Retina (tissue), 1 donor: Measurements from ENCODE around the gene GMPPA.

Source experiments
- DNase-seq: peaks from one replicate; pipeline ENCODE4 v3.0.0-alpha.2; 2016

The GMPPA gene

GRCh38 chr2:219540784-219541504, 42.3 kb downstream of the GMPPA start:
- no peak for DNase-seq

DNA sequence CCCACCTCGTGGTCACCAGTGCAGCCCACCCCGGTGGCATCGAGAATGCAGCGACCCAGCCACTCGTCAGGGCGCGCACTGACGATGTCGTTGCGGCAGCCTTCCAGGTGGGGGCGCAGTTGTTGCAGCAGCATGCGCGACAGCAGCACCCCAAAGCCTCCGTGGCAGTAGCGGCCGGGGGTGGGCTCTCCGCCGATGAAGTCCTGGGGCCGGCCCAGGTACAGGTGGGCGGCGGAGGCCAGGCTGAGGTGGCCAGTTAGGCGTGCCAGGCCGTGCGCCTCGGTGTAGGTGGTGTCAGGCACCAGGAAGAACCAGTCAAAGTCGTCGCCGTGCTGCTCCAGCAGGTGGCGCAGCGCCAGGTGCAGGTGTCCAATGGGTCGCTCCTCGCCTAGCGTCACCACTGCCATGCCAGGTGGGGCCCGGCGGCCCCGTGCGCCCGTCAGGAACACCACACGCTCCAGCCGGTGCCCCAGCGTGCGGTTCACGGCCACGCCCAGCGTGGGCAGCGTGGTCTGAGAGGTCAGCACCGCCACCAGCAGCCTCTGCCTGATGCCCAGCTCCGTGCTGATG, 43.0 kb downstream of the GMPPA start:
- peak; percentile 94 for DNase-seq

- no peak for DNase-seq
Measured at GRCh38 chr2:219542931-219543595, 44.4 kb downstream of the GMPPA start.

DNA sequence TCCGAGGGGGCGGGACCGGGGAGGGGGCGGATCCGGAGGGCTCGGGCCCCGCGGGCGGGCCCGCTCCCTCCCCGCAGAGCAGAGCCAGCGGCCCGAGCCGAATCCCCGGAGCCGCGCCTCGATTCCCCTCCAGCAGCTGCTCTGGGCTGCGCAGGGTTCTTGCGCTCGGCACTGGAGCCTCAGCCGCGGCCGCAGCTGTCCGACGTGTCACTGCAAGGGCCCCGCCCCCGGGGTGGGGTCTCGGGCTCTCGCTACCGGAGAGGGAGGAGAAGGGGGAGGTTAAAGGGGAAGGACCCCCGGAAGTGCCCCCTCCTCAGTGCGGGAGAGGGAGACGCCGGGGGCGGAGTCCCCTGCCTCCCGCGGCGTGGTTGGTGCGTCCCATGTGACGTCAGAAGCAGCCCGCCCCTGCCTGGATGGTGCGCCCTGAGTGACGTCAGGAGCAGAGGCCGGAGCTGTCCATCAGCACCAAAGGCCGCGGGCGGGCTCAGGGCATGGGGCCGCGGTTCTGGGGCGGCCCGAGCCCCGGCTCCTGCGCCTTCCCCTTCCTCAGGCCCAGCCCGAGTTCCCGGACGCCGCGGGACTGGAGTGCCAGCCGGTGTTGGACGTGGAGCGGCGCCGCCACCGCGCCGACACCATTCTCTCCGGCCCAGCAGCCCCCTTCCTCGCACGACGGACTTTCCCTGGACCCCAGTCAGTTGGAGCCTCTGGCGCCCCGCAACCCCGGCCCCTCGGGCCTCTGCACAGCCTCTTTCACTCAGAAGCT, 45.1 kb downstream of the GMPPA start, which contains the start of the genes CHPF and TMEM198:
Gene CHPF, minus strand, starts transcription at position 214 of the 763 bp plus-strand sequence. CDS start 271 bp downstream, outside the sequence.
Gene TMEM198, plus strand, starts transcription at position 433 of the 763 bp plus-strand sequence. CDS start 700 bp downstream, outside the sequence.
- peak; percentile 99 for DNase-seq

DNA sequence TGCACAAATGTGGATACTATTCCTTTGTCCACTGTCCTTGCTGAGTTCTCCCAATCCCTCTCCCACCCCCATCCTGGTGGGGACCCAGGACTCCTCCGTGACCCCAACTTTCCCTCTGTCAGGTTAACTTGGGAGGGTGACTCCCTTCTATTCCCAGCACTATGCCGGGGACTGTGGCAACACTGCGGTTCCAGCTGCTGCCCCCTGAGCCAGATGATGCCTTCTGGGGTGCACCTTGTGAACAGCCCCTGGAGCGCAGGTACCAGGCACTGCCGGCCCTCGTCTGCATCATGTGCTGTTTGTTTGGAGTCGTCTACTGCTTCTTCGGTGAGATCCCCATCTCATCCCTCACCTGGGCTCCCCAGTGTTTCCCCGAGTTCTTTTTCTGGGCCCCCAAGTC, 45.9 kb downstream of the GMPPA start:
- no peak for DNase-seq

GRCh38 chr2:219545295-219545942, 46.7 kb downstream of the GMPPA start:
- no peak for DNase-seq

- no peak for DNase-seq
Measured at GRCh38 chr2:219545943-219546352, 47.3 kb downstream of the GMPPA start.

DNA sequence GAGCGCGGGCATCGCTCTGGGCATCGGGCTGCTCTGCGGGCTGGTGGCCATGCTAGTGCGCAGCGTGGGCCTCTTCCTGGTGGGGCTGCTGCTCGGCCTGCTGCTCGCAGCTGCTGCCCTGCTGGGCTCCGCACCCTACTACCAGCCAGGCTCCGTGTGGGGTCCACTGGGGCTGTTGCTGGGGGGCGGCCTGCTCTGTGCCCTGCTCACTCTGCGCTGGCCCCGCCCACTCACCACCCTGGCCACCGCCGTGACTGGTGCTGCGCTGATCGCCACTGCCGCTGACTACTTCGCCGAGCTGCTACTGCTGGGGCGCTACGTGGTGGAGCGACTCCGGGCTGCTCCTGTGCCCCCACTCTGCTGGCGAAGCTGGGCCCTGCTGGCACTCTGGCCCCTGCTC, 48.9 kb downstream of the GMPPA start:
- no peak for DNase-seq

DNA sequence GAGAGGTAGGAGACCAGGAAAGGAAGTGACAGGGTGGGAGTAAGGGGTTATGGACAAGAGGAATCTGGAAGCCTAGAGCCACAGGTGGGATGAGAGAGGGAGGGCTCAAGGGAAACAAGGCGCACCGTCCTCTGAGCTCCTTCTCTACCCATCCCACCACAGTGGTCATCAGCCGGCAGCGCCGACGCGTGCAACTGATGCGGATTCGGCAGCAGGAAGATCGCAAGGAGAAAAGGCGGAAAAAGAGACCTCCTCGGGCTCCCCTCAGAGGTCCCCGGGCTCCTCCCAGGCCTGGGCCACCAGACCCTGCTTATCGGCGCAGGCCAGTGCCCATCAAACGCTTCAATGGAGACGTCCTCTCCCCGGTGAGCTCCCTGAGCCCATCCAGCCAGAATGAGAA, 50.3 kb downstream of the GMPPA start:
- no peak for DNase-seq

DNA sequence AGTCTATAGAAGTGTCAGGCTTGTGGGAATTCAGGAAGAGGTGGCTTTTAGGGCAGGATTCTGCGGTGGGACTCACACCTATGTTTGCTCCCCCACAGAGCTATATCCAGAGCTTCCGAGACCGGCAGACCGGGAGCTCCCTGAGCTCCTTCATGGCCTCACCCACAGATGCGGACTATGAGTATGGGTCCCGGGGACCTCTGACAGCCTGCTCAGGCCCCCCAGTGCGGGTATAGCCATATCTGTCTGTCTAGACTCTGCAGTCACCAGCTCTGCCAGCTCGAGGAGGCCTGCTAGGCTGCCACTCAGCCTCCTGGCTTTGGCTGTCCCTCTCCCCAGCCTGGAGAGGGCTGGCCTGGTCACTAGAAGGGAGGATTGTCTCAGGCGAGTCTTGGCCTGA, 50.9 kb downstream of the GMPPA start:
- DNase-seq, result no peak

DNA sequence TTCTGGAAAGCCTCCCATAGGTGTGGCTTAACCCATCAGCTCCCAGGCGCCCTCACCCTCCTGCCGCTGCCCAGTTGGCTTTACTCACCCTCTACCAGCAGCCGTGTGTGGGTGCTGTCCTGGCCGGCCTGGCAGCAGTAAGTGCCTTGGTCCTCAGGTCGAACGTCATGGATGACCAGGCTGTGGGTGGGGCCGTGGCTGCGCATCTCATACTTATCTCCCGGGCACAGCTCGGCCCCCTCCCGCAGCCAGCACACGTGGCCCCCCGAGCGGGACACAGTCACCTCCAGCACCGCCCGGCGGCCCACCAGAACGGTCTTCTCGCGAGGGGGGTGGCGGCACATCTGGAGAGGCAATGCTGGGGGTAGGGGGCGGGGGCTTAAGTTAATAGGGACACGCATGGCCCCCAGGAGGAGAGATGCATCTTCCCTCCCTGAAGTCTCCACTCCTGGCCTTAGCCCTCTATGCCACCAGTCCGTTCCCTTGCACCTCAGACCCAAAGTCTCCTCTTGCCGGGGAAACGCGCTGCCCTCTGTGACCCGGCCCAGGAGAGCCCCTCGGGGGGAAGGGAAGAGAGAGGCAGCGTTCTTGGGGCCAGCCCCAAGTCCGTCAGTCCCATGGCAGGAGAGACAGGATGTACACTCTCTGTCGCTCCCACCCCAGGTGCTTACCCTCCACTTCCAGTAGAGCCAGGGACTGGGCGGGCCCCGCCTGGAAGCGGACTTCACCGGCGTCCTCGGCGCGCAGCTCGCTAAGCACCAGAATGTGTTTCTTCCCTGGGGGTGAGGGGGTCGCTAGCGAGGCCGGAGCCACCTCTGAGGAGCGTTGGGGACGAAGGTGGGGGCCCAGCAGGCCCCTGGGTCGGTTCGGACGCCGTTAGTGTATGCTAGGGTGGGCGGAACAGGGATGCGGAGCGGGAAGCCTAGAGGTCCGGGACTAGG, 53.0 kb downstream of the GMPPA start:
- peak; percentile 44 for DNase-seq

GRCh38 chr2:219552382-219553167, 53.9 kb downstream of the GMPPA start:
- peak; percentile 98 for DNase-seq

DNA sequence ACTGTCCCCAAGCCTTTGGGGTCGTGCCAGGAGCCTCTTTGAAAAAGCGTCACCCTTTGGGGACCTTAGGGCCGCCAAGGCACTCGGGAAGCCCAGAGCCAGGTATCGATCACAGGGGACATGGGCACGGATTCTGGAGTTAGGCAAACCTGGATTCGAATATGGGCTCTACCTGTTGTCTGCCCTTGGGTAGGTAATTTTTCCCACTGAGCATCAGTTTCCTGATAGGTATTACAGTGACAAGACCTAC, 54.4 kb downstream of the GMPPA start:
- DNase-seq, result no peak

GRCh38 chr2:219553463-219553963, 54.8 kb downstream of the GMPPA start:
- no peak for DNase-seq

DNA sequence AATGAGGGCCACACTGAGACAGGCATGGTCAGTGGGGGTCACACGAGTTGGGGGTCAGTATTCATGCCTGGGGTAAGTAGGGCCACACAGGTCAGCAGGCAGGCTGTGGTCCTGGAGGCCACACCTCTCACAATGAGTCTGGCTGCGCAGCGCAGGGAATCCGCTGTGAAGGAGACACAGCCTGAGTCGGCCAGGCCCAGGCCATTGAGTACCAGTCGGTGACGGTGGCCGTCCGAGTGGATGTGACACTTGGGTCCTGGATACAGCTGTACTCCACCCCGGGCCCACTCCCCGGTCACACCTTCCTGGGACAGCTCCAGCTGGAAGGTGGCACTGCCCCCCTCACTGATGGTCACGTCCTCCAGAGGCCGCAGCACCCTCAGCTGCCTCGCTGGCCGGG, 55.7 kb downstream of the GMPPA start:
- DNase-seq, result no peak

- no peak for DNase-seq
Measured at GRCh38 chr2:219555956-219556355, 57.3 kb downstream of the GMPPA start.

DNA sequence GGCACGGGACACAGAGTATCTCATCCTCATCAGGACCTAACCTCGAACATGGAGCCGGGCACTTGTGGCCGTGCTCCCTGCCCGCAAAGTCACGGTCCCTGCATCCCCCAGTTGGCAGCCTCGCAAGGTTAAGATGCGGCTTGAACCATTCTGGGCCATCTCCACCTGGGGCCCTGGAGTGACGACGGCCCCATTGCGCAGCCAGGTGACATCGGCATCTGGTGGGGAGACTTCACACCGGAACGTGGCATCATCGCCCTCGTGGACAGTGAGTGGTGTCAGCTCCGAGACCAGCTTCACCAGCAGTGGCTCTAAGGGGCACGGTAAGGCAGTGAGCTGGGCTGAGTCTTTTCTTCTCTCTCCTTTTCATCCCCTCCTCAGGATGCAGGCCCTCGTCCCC, 57.7 kb downstream of the GMPPA start:
- DNase-seq, result no peak
